B cell (primary cell): ENCODE results near the gene IWS1. TPM values are rescaled to one million over a fixed set of nuclear protein-coding genes. Genes with fewer than 3 reads are reported as not detected.
A peak's percentile ranks its signal among the peaks of the same experiment; 100 is the strongest.

Experiments used
- ATAC-seq: fragments of 200-7000 bp; cut with Tn5 transposase; one replicate; pipeline ENCODE4 v1.10.0; 2021; ENCODE audit warnings: low read depth, mild to moderate bottlenecking, moderate number of reproducible peaks, moderate library complexity
- CTCF ChIA-PET: fragments of 350-600 bp; sonication (Branson Sonifier 250); formaldehyde crosslinking; loops from one replicate; lab custom pipeline; 2021; ENCODE audit warnings: antibody characterized with exemption, inconsistent platforms; lab: Charles Lee
- POLR2A ChIA-PET: fragments of 350-600 bp; sonication (Branson Sonifier 250); formaldehyde crosslinking; loops from one replicate; lab custom pipeline; 2021; ENCODE audit warnings: antibody characterized with exemption; lab: Charles Lee
- DNase-seq: peaks from one replicate; pipeline ENCODE4 v3.0.0; 2013
- H2AFZ ChIP-seq: 2 replicates; pipeline ENCODE4 v1.6.1; 2012; ENCODE audit warnings: mild to moderate bottlenecking, low read depth, low read length; ENCODE audit not compliant: insufficient read depth, poor library complexity, severe bottlenecking
- H3K27ac ChIP-seq, 2 donors: 1 replicate in 1 of 2; 2 replicates in 1 of 2; pipeline ENCODE4 v1.5.1; 2012 to 2013; ENCODE audit warnings: low read length in 2 of 2, mild to moderate bottlenecking in 2 of 2, moderate library complexity in 1 of 2
- H3K27me3 ChIP-seq, 4 experiments: fragments of 200-600 bp in 1 of 4; sonication (generic) in 1 of 4; replicated peaks in 1 of 4; 1 replicate in 2 of 4; 2 replicates in 2 of 4; pipeline versions ENCODE4 v1.6.1 to v1.7.0; 2013 to 2016; ENCODE audit warnings: low read length in 3 of 4, mild to moderate bottlenecking in 2 of 4, mixed read lengths in 1 of 4, moderate library complexity in 1 of 4; ENCODE audit not compliant: insufficient read depth in 4 of 4, control insufficient read depth in 3 of 4; ENCODE audit errors: control extremely low read depth in 1 of 4
- H3K36me3 ChIP-seq, 2 experiments: replicated peaks in 1 of 2; 1 replicate in 1 of 2; 2 replicates in 1 of 2; pipeline versions ENCODE4 v1.6.1 to v1.7.1; 2013; ENCODE audit warnings: low read length in 1 of 2; ENCODE audit not compliant: insufficient read depth in 2 of 2, control insufficient read depth in 1 of 2; ENCODE audit errors: control extremely low read depth in 1 of 2, extremely low read depth in 1 of 2
- H3K4me1 ChIP-seq, 2 donors: fragments of 200-600 bp in 1 of 2; sonication (generic) in 1 of 2; 1 replicate in 1 of 2; 2 replicates in 1 of 2; pipeline versions ENCODE4 v1.5.1 to v1.6.1; 2013 to 2017; ENCODE audit warnings: low read length in 2 of 2; ENCODE audit not compliant: control insufficient read depth in 2 of 2, insufficient read depth in 2 of 2
- H3K4me2 ChIP-seq: replicated peaks from 2 replicates; pipeline ENCODE3; 2012; ENCODE audit warnings: mild to moderate bottlenecking, low read depth, low read length; ENCODE audit not compliant: poor library complexity, severe bottlenecking
- H3K4me3 ChIP-seq, 5 experiments: fragments of 200-600 bp in 1 of 5; sonication (generic) in 1 of 5; 1 replicate in 3 of 5; 2 replicates in 2 of 5; pipeline versions ENCODE4 v1.5.1 to v1.7.0; 2011 to 2016; ENCODE audit warnings: low read length in 4 of 5, mild to moderate bottlenecking in 4 of 5, low read depth in 2 of 5, control low read depth in 1 of 5, moderate library complexity in 1 of 5; ENCODE audit not compliant: insufficient read depth in 1 of 5; ENCODE audit errors: control extremely low read depth in 1 of 5, extremely low read depth in 1 of 5
- H3K79me2 ChIP-seq: fragments of 200-600 bp; sonication (generic); one replicate; pipeline ENCODE4 v1.6.0; 2016; ENCODE audit warnings: low read length; ENCODE audit not compliant: control insufficient read depth, insufficient read depth
- H3K9ac ChIP-seq: fragments of 200-600 bp; sonication (generic); 2 replicates; pipeline ENCODE4 v1.6.1; 2017; ENCODE audit warnings: mild to moderate bottlenecking, low read length, moderate library complexity
- H3K9me3 ChIP-seq, 3 donors: one replicate each; pipeline versions ENCODE4 v1.6.1 to v1.7.1; 2013; ENCODE audit warnings: low read length in 2 of 3; ENCODE audit not compliant: control insufficient read depth in 2 of 3, insufficient read depth in 1 of 3; ENCODE audit errors: control extremely low read depth in 1 of 3
- H4K20me1 ChIP-seq: 2 replicates; pipeline ENCODE4 v1.6.0; 2012; ENCODE audit warnings: mild to moderate bottlenecking, low read length; ENCODE audit not compliant: insufficient read depth, control insufficient read depth, poor library complexity, severe bottlenecking
- H3K27ac Mint-ChIP-seq: one replicate; pipeline ENCODE4 v1.8.0; 2021; ENCODE audit warnings: mixed read lengths
- H3K27me3 Mint-ChIP-seq: one replicate; pipeline ENCODE4 v1.8.0; 2021; ENCODE audit warnings: mixed read lengths
- H3K4me1 Mint-ChIP-seq: one replicate; pipeline ENCODE4 v1.8.0; 2021; ENCODE audit warnings: mixed read lengths
- H3K4me3 Mint-ChIP-seq: one replicate; pipeline ENCODE4 v1.8.0; 2021; ENCODE audit warnings: mixed read lengths
- H3K9me3 Mint-ChIP-seq: one replicate; pipeline ENCODE4 v1.8.0; 2022; ENCODE audit warnings: mixed read lengths; ENCODE audit not compliant: insufficient read depth
- CTCF ChIP-seq: fragments of 200-600 bp; IDR thresholded peaks from one replicate; pipeline ENCODE4 v1.8.0; 2022; ENCODE audit warnings: antibody characterized with exemption, mild to moderate bottlenecking
- EZH2 ChIP-seq: IDR thresholded peaks from 2 replicates; pipeline ENCODE4 v1.6.1; 2012; ENCODE audit warnings: borderline replicate concordance, low read depth, mild to moderate bottlenecking, moderate library complexity, low read length; ENCODE audit not compliant: insufficient read depth, poor library complexity, severe bottlenecking
- WGBS: methylation state at CpG from one replicate; pipeline ENCODE4 v1.1.5; 2013; ENCODE audit warnings: missing lambda C conversion rate; ENCODE audit not compliant: insufficient coverage; 5-methylcytosine and 5-hydroxymethylcytosine counted together
- intact Hi-C: fragments of 100-400 bp; cut with micrococcal nuclease; formaldehyde crosslinking; loops from one replicate; pipeline ENCODE4 v1.10.0; 2022
- polyA plus RNA-seq: library from polyadenylated mRNA; depleted of rRNA; stranded (reverse); fragments of >200 nt; gene quantifications from 2 replicates; pipeline ENCODE4 v1.2.3, GENCODE V29; 2012
- total RNA-seq, 2 donors: library from RNA; stranded (reverse); fragments of 120-200 nt in 1 of 2; gene quantifications; 1 replicate in 1 of 2; 2 replicates in 1 of 2; pipeline versions ENCODE4 v1.2.3 to v1.2.4, GENCODE V29; 2013 to 2022

IWS1 gene
- total and polyA plus RNA-seq, 2 donors (not counting 1 experiment from before 2014, with no cell fraction given): 22.5 to 45.9 TPM

GRCh38 chr2:127515383-127515915 is 10.8 kb downstream of the IWS1 start:
- POLR2A ChIA-PET: no interaction called here
- no peak overlapping the region for H3K27ac ChIP-seq
- ATAC-seq: peak; percentile 49
- DNase-seq: no peak
- H4K20me1 ChIP-seq: peaks cover 66% of the 10 kb centered on the region
- CTCF ChIA-PET: interaction anchor here (2.0 kb wide), 1 partner anchor 37 kb away, joined by 5 read pairs; no protein-coding TSS in a partner anchor
- H3K4me2 ChIP-seq: no peak overlapping the region
- Mint-ChIP-seq H3K27me3 (no peaks in the 10 kb centered on the region), H3K9me3 (no peaks in the 10 kb centered on the region), H3K4me3 (peak overlapping the region; percentile 2), H3K4me1 (peaks cover 51% of the 10 kb centered on the region), H3K27ac (no peak overlapping the region)
- TF ChIP-seq CTCF (no peak), EZH2 (no peak)
- H2AFZ ChIP-seq: no peak overlapping the region
- no peaks in the 10 kb centered on the region for H3K27me3 ChIP-seq
- H3K79me2 ChIP-seq: peaks cover 99% of the 10 kb centered on the region
- WGBS: 84% methylated on average over 6 of the region's 6 CpGs
- intact Hi-C loops: no loop called here
- H3K36me3 ChIP-seq: peaks cover 12 to 57% of the 10 kb centered on the region in 2 experiments
- H3K9ac ChIP-seq: no peak overlapping the region
- H3K4me1 ChIP-seq: peaks cover 10 to 13% of the 10 kb centered on the region in 2 donors
- no peak overlapping the region for H3K4me3 ChIP-seq
- H3K9me3 ChIP-seq: no peaks in the 10 kb centered on the region

GRCh38 chr2:127514485-127514884 is 11.8 kb downstream of the IWS1 start:
- no peak overlapping the region for H3K4me2 ChIP-seq
- H3K4me1 ChIP-seq: peaks cover 10 to 13% of the 10 kb centered on the region in 2 donors
- intact Hi-C loops: no loop called here
- H3K27ac ChIP-seq: no peak overlapping the region
- CTCF ChIA-PET: no interaction called here
- H3K27me3 ChIP-seq: no peaks in the 10 kb centered on the region
- peaks cover 55% of the 10 kb centered on the region for H3K4me1 Mint-ChIP-seq
- no peak for TF ChIP-seq EZH2
- TF ChIP-seq CTCF: no peak
- H3K79me2 ChIP-seq: peaks cover 99% of the 10 kb centered on the region
- H3K9me3 ChIP-seq: no peaks in the 10 kb centered on the region
- H3K36me3 ChIP-seq: peaks cover 10 to 56% of the 10 kb centered on the region in 2 experiments
- no peaks in the 10 kb centered on the region for H3K9me3 Mint-ChIP-seq
- no peak overlapping the region for H3K9ac ChIP-seq
- no peak overlapping the region for H3K4me3 ChIP-seq
- H2AFZ ChIP-seq: no peak overlapping the region
- peak overlapping the region; percentile 15 for H3K27ac Mint-ChIP-seq
- H3K4me3 Mint-ChIP-seq: no peak overlapping the region
- 96% methylated on average over 13 of the region's 13 CpGs for WGBS
- DNase-seq (no peak), ATAC-seq (no peak)
- POLR2A ChIA-PET: no interaction called here
- H3K27me3 Mint-ChIP-seq: no peaks in the 10 kb centered on the region
- H4K20me1 ChIP-seq: peaks cover 67% of the 10 kb centered on the region
